Endodermal cell (in vitro differentiated cells): ENCODE measurements around the gene RSPO3. TPM values are rescaled to one million over a fixed set of nuclear protein-coding genes. Genes with fewer than 3 reads are reported as not detected.

Experiments used
- DNase-seq: peaks from one replicate; pipeline ENCODE4 v3.0.0-alpha.2; 2017
- H3K27ac ChIP-seq: 2 replicates; pipeline ENCODE4 v1.5.1; 2013; ENCODE audit warnings: mild to moderate bottlenecking, low read depth, low read length, moderate library complexity
- H3K27me3 ChIP-seq: 2 replicates; pipeline ENCODE4 v1.6.1; 2013; ENCODE audit warnings: mild to moderate bottlenecking, low read length, moderate library complexity; ENCODE audit not compliant: insufficient read depth, control insufficient read depth, poor library complexity, severe bottlenecking
- H3K36me3 ChIP-seq: 2 replicates; pipeline ENCODE4 v1.7.0; 2013; ENCODE audit warnings: mild to moderate bottlenecking, low read length, moderate library complexity; ENCODE audit not compliant: control insufficient read depth, insufficient read depth
- H3K4me1 ChIP-seq: one replicate; pipeline ENCODE4 v1.7.0; 2013; ENCODE audit warnings: low read length; ENCODE audit not compliant: control insufficient read depth, insufficient read depth
- H3K4me3 ChIP-seq: 2 replicates; pipeline ENCODE4 v1.5.1; 2013; ENCODE audit warnings: mild to moderate bottlenecking, low read length, moderate library complexity
- H3K9ac ChIP-seq: 2 replicates; pipeline ENCODE4 v1.6.1; 2013; ENCODE audit warnings: mild to moderate bottlenecking, low read length, moderate library complexity; ENCODE audit not compliant: poor library complexity, severe bottlenecking; ENCODE audit errors: extremely low read depth
- H3K9me3 ChIP-seq: 2 replicates; pipeline ENCODE4 v1.6.1; 2013; ENCODE audit warnings: mild to moderate bottlenecking, low read length, moderate library complexity; ENCODE audit not compliant: control insufficient read depth
- H3K27ac Mint-ChIP-seq: 2 replicates; pipeline ENCODE4 v1.8.0; 2020; ENCODE audit warnings: mixed read lengths
- H3K27me3 Mint-ChIP-seq: 2 replicates; pipeline ENCODE4 v1.8.0; 2021; ENCODE audit warnings: mild to moderate bottlenecking, mixed read lengths; ENCODE audit not compliant: insufficient read depth
- H3K36me3 Mint-ChIP-seq: 2 replicates; pipeline ENCODE4 v1.8.0; 2020; ENCODE audit warnings: low read depth, mixed read lengths
- H3K4me1 Mint-ChIP-seq: 2 replicates; pipeline ENCODE4 v1.8.0; 2020; ENCODE audit warnings: mixed read lengths
- H3K4me3 Mint-ChIP-seq: 2 replicates; pipeline ENCODE4 v1.8.0; 2020; ENCODE audit warnings: mild to moderate bottlenecking, moderate library complexity, mixed read lengths
- H3K9me3 Mint-ChIP-seq: 2 replicates; pipeline ENCODE4 v1.8.0; 2020; ENCODE audit warnings: mild to moderate bottlenecking, mixed read lengths
- CTCF ChIP-seq: fragments of 200-600 bp; sonication (generic); conservative IDR thresholded peaks from 2 replicates; pipeline ENCODE4 v1.5.0; 2021; ENCODE audit warnings: antibody characterized with exemption, mild to moderate bottlenecking
- WGBS, 2 experiments: methylation state at CpG; one replicate each; pipeline versions ENCODE4 v1.1.5 to v1.1.7; 2013; ENCODE audit warnings: missing lambda C conversion rate in 2 of 2, mixed read lengths in 1 of 2; ENCODE audit not compliant: insufficient coverage in 1 of 2, insufficient read length in 1 of 2; 5-methylcytosine and 5-hydroxymethylcytosine counted together
- total RNA-seq, 2 donors: library from RNA; stranded (reverse); fragmentation: NEBNext Ultra II Directional in 1 of 2; extraction: Animal tissue kit (Norgen Biotek cat#: 25700) in 1 of 2; gene quantifications; 2 replicates in 1 of 2; 3 replicates in 1 of 2; pipeline ENCODE4 v1.2.1, GENCODE V29; 2021

RSPO3 gene
- total RNA-seq, 2 donors from 2014 or later: 0.20 to 0.31 TPM

GRCh38 chr6:127191716-127192115, 73.2 kb downstream of the RSPO3 start:
- H3K27ac Mint-ChIP-seq: no peak overlapping the region
- DNase-seq: no peak
- H3K4me1 ChIP-seq: no peaks in the 10 kb centered on the region
- no peak overlapping the region for H3K27ac ChIP-seq
- H3K27me3 ChIP-seq: no peaks in the 10 kb centered on the region
- no peaks in the 10 kb centered on the region for H3K36me3 Mint-ChIP-seq
- H3K36me3 ChIP-seq: no peaks in the 10 kb centered on the region
- no peaks in the 10 kb centered on the region for H3K9me3 ChIP-seq
- H3K4me3 ChIP-seq: no peak overlapping the region
- no peaks in the 10 kb centered on the region for H3K4me1 Mint-ChIP-seq
- no peak overlapping the region for H3K4me3 Mint-ChIP-seq
- H3K27me3 Mint-ChIP-seq: no peaks in the 10 kb centered on the region
- TF ChIP-seq CTCF: no peak
- H3K9ac ChIP-seq: no peak overlapping the region
- 100% methylated on average over 1 of the region's 1 CpG; no CpG with 5 or more reads in 1 of the 2 experiments for WGBS, 2 experiments
- H3K9me3 Mint-ChIP-seq: no peaks in the 10 kb centered on the region

GRCh38 chr6:127192911-127193541, 74.6 kb downstream of the RSPO3 start:
- H3K9me3 Mint-ChIP-seq: no peaks in the 10 kb centered on the region
- no peaks in the 10 kb centered on the region for H3K9me3 ChIP-seq
- no peak overlapping the region for H3K27ac ChIP-seq
- H3K9ac ChIP-seq: no peak overlapping the region
- no peaks in the 10 kb centered on the region for H3K36me3 Mint-ChIP-seq
- H3K27ac Mint-ChIP-seq: no peak overlapping the region
- no peak for TF ChIP-seq CTCF
- no peaks in the 10 kb centered on the region for H3K27me3 ChIP-seq
- H3K4me1 ChIP-seq: no peaks in the 10 kb centered on the region
- H3K4me3 Mint-ChIP-seq: no peak overlapping the region
- 83 to 92% methylated on average over 2 to 3 of the region's 3 CpGs for WGBS, 2 experiments
- H3K36me3 ChIP-seq: no peaks in the 10 kb centered on the region
- DNase-seq: no peak
- no peaks in the 10 kb centered on the region for H3K4me1 Mint-ChIP-seq
- H3K27me3 Mint-ChIP-seq: no peaks in the 10 kb centered on the region
- H3K4me3 ChIP-seq: no peak overlapping the region

DNA sequence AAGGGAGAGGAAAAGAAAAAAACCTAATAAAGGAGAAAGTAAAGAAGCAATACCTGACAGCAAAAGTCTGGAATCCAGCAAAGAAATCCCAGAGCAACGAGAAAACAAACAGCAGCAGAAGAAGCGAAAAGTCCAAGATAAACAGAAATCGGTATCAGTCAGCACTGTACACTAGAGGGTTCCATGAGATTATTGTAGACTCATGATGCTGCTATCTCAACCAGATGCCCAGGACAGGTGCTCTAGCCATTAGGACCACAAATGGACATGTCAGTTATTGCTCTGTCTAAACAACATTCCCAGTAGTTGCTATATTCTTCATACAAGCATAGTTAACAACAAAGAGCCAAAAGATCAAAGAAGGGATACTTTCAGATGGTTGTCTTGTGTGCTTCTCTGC, 77.4 kb downstream of the RSPO3 start:
- Histone ChIP-seq H3K4me1 (no peaks in the 10 kb centered on the region), H3K9me3 (no peaks in the 10 kb centered on the region), H3K27me3 (no peaks in the 10 kb centered on the region), H3K9ac (no peak overlapping the region), H3K36me3 (no peaks in the 10 kb centered on the region), H3K27ac (no peak overlapping the region), H3K4me3 (no peak overlapping the region)
- no peak for TF ChIP-seq CTCF
- Mint-ChIP-seq H3K9me3 (no peaks in the 10 kb centered on the region), H3K4me3 (no peak overlapping the region), H3K4me1 (no peaks in the 10 kb centered on the region), H3K36me3 (no peaks in the 10 kb centered on the region), H3K27me3 (no peaks in the 10 kb centered on the region), H3K27ac (no peak overlapping the region)
- DNase-seq: no peak
- 91 to 100% methylated on average over 3 of the region's 3 CpGs for WGBS, 2 experiments
